Colonic mucosa (tissue), 4 donors: ENCODE results near the gene CFAP58. TPM values are rescaled to one million over a fixed set of nuclear protein-coding genes. Genes with fewer than 3 reads are reported as not detected.
A peak's percentile ranks its signal among the peaks of the same experiment; 100 is the strongest.

Experiments
- DNase-seq: peaks from one replicate; pipeline ENCODE4 v3.0.0-alpha.2; 2020
- H3K27ac ChIP-seq: fragments of 200-600 bp; one replicate; pipeline ENCODE4 v1.8.0; 2021
- H3K27me3 ChIP-seq: fragments of 200-600 bp; one replicate; pipeline ENCODE4 v1.8.0; 2021
- H3K36me3 ChIP-seq: fragments of 200-600 bp; one replicate; pipeline ENCODE4 v1.8.0; 2021
- H3K4me1 ChIP-seq: fragments of 200-600 bp; one replicate; pipeline ENCODE4 v1.8.0; 2021; ENCODE audit warnings: mild to moderate bottlenecking
- H3K4me3 ChIP-seq: fragments of 200-600 bp; one replicate; pipeline ENCODE4 v1.8.0; 2021
- H3K9ac ChIP-seq, 2 donors: one replicate each; pipeline ENCODE4 v1.7.0; 2013; ENCODE audit warnings: control low read depth in 2 of 2, low read depth in 2 of 2, low read length in 2 of 2
- H3K9me3 ChIP-seq: fragments of 200-600 bp; one replicate; pipeline ENCODE4 v1.8.0; 2021
- intact Hi-C: fragments of 100-400 bp; cut with DNase I; formaldehyde crosslinking; loops from one replicate; pipeline ENCODE4 v1.14.1; 2022
- total RNA-seq, 2 donors: library from RNA; stranded (reverse); fragmentation: NEBNext Ultra II Directional in 1 of 2; extraction: Animal tissue kit (Norgen Biotek cat#: 25700) in 1 of 2; gene quantifications; one replicate each; pipeline ENCODE4 v1.2.1, GENCODE V29; 2021
- TF ChIP-seq, protein P1 (sequence below): fragments of 200-600 bp; IDR thresholded peaks from one replicate; pipeline ENCODE4 v1.8.0; 2022; ENCODE audit warnings: antibody characterized with exemption, mild to moderate bottlenecking
- donor health status: healthy.
- donor health status: DM: no; HTN: no; CAD: no.
- donor health status: DM: no; HTN: no; CAD: no.

The CFAP58 gene
- total RNA-seq, 2 donors from 2014 or later: 0.11 TPM; not detected in 1

DNA sequence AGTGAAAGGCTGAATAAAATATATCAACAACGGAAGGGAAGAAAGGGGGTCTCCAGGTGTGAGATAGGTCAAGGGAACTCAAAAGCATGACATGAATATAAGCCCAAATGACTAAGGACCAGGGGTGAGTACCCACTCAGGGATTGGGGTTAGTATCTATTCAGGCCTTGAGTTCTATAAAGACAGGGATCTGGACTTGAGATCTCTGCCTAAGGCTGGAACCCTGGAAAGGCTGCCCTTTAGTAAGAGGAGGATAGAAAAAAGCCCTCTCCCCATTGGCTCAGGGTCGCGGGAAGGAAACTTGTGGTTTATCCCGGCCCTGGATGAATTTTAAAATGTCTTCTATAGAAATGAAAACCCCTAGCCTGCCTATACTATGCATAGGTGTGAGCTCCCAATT lies 13.0 kb upstream of the CFAP58 start:
- intact Hi-C loops: no loop called here
- Histone ChIP-seq H3K9ac (peak overlapping the region in 1 of 2 donors; percentile 7), H3K9me3 (no peaks in the 10 kb centered on the region), H3K4me1 (peaks cover 5% of the 10 kb centered on the region), H3K4me3 (no peak overlapping the region), H3K36me3 (no peaks in the 10 kb centered on the region), H3K27me3 (no peaks in the 10 kb centered on the region), H3K27ac (peak overlapping the region; percentile 93)
- peak; percentile 15 for DNase-seq
- TF ChIP-seq, protein P1, sequence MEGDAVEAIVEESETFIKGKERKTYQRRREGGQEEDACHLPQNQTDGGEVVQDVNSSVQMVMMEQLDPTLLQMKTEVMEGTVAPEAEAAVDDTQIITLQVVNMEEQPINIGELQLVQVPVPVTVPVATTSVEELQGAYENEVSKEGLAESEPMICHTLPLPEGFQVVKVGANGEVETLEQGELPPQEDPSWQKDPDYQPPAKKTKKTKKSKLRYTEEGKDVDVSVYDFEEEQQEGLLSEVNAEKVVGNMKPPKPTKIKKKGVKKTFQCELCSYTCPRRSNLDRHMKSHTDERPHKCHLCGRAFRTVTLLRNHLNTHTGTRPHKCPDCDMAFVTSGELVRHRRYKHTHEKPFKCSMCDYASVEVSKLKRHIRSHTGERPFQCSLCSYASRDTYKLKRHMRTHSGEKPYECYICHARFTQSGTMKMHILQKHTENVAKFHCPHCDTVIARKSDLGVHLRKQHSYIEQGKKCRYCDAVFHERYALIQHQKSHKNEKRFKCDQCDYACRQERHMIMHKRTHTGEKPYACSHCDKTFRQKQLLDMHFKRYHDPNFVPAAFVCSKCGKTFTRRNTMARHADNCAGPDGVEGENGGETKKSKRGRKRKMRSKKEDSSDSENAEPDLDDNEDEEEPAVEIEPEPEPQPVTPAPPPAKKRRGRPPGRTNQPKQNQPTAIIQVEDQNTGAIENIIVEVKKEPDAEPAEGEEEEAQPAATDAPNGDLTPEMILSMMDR: no peak

DNA sequence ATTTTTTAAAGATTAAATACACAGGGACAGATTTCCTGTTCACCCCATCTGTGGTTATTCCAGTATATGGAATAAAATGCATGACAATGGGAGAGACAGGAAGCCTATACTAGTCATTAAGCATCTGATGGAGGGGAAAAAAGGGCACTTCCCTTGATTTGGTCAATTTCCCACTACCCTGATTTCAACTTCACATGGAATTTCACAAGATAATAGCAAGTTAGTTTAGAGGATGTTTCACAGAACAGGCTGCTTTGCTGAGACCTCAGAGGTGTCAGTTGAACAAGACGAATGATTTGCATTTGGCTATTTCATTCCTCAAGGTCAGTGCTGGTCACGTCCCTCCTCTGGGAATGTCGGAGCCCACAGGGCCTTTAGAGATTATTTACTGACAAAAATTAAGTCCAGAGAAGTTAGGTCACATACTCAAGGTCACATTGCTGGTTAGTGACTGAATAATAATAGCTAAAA lies 10.7 kb upstream of the CFAP58 start:
- Histone ChIP-seq H3K27me3 (no peaks in the 10 kb centered on the region), H3K4me1 (no peaks in the 10 kb centered on the region), H3K9me3 (no peaks in the 10 kb centered on the region), H3K27ac (no peak overlapping the region), H3K4me3 (no peak overlapping the region), H3K36me3 (no peaks in the 10 kb centered on the region), H3K9ac (no peak overlapping the region)
- intact Hi-C loops: no loop called here
- no peak for DNase-seq
- TF ChIP-seq, protein P1: no peak

DNA sequence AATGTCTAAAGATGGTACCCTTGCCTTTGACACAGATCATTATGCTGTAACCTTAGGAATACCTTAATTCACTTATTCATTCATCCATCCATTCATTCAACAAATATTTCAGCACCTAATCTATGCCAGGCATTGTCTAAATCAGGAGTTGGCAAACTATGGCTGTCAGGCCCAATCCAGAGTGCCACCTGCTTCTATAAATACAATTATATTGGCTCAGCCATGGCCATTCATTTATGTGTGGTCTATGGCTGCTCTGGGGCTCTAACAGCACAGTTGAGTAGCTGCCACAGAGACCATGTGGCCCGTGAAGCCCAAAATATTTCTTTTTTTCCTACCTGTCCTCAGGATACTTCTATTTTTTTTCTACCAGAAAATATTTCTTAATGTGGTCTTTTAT lies 9.4 kb upstream of the CFAP58 start:
- no peaks in the 10 kb centered on the region for H3K36me3 ChIP-seq
- H3K9ac ChIP-seq: no peak overlapping the region
- no peak overlapping the region for H3K4me3 ChIP-seq
- TF ChIP-seq, protein P1: no peak
- H3K27me3 ChIP-seq: no peaks in the 10 kb centered on the region
- no peak overlapping the region for H3K27ac ChIP-seq
- no peaks in the 10 kb centered on the region for H3K9me3 ChIP-seq
- DNase-seq: no peak
- intact Hi-C loops: no loop called here
- H3K4me1 ChIP-seq: no peaks in the 10 kb centered on the region

DNA sequence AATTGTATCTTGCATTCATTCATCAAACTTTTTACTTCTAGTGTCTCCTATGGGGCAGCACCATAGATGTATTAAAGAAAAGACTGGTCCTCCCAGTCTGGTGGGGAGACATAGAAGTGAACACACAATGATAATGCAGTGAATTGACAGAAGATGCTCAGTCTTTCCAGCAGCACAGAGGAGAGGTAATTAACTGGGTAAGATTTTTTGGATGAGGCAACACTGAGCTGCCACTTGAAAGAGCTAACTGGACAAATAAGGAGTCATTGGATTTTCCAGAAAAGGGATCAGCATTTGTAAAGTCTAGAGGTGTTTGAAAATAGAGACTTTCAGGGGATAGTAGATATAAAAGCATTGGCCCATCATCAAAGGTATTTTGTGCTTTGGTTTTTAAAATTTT lies 8.1 kb upstream of the CFAP58 start:
- Histone ChIP-seq H3K9ac (no peak overlapping the region), H3K27ac (no peak overlapping the region), H3K9me3 (no peaks in the 10 kb centered on the region), H3K4me3 (no peak overlapping the region), H3K27me3 (no peaks in the 10 kb centered on the region), H3K4me1 (no peaks in the 10 kb centered on the region), H3K36me3 (no peaks in the 10 kb centered on the region)
- TF ChIP-seq, protein P1: no peak
- no peak for DNase-seq
- intact Hi-C loops: no loop called here

DNA sequence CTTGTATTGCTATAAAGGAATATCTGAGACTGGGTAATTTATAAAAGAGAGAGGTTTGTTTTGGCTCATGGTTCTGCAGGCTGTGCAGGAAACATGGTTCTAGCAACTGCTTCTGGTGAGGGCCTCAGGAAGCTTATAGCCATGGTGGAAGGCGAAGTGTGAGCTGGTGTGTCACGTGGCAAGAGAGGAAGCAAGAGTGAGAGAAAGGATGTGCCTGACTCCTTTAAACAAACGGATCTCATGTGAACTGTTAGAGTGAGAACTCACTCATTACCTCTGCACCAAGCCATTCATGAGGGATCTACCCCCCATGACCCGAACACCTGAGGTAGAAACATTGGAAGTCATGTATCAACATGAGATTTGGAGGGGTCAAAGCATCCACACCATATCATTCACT lies 7.7 kb upstream of the CFAP58 start:
- Histone ChIP-seq H3K9me3 (no peaks in the 10 kb centered on the region), H3K4me1 (no peaks in the 10 kb centered on the region), H3K9ac (no peak overlapping the region), H3K27me3 (no peaks in the 10 kb centered on the region), H3K27ac (no peak overlapping the region), H3K36me3 (no peaks in the 10 kb centered on the region), H3K4me3 (no peak overlapping the region)
- intact Hi-C loops: no loop called here
- DNase-seq: no peak
- TF ChIP-seq, protein P1: no peak
